HG03045 (cell line): Measurements from ENCODE around the gene HAUS3.
"Not testable (repeated sequence)": the region's sequence is repeated elsewhere in the genome, so short reads cannot be mapped to it uniquely, and the experiment has no call there.

Source experiments
- ATAC-seq: cut with Tn5 transposase; IDR thresholded peaks from one replicate; pipeline ENCODE4 v1.9.1; 2021; ENCODE audit warnings: mild to moderate bottlenecking, moderate library complexity; ENCODE audit not compliant: unreplicated experiment

Gene HAUS3

GRCh38 chr4:2222838-2223237 is 19.1 kb downstream of the HAUS3 start:
- no peak for ATAC-seq

- ATAC-seq: not testable (repeated sequence)
Observed at GRCh38 chr4:2221378-2221777, 20.5 kb downstream of the HAUS3 start.

GRCh38 chr4:2220016-2220630 is 21.8 kb downstream of the HAUS3 start:
- ATAC-seq: no peak

- no peak for ATAC-seq
Observed at GRCh38 chr4:2219233-2219760, 22.6 kb downstream of the HAUS3 start.

GRCh38 chr4:2218436-2218835 is 23.5 kb downstream of the HAUS3 start:
- no peak for ATAC-seq

GRCh38 chr4:2217726-2218125 is 24.2 kb downstream of the HAUS3 start:
- ATAC-seq: no peak

- ATAC-seq: no peak
Observed at GRCh38 chr4:2212831-2213230, 29.1 kb downstream of the HAUS3 start.

GRCh38 chr4:2202789-2203188 is 39.1 kb downstream of the HAUS3 start:
- ATAC-seq: not testable (repeated sequence)

GRCh38 chr4:2194496-2194895 is 47.4 kb downstream of the HAUS3 start:
- no peak for ATAC-seq

- no peak for ATAC-seq
Observed at GRCh38 chr4:2193326-2193725, 48.6 kb downstream of the HAUS3 start.

- no peak for ATAC-seq
Observed at GRCh38 chr4:2186865-2187172, 55.1 kb downstream of the HAUS3 start.

- no peak for ATAC-seq
Observed at GRCh38 chr4:2186133-2186864, 55.6 kb downstream of the HAUS3 start.

- ATAC-seq: no peak
Observed at GRCh38 chr4:2183394-2183793, 58.5 kb downstream of the HAUS3 start.

GRCh38 chr4:2182994-2183393 is 58.9 kb downstream of the HAUS3 start:
- no peak for ATAC-seq

GRCh38 chr4:2180410-2180809 is 61.5 kb downstream of the HAUS3 start:
- ATAC-seq: no peak

- no peak for ATAC-seq
Observed at GRCh38 chr4:2179717-2180116, 62.2 kb downstream of the HAUS3 start.

- no peak for ATAC-seq
Observed at GRCh38 chr4:2178986-2179385, 62.9 kb downstream of the HAUS3 start.
